A549 (cell line): ENCODE measurements around the gene RSBN1. TPM values are rescaled to one million over a fixed set of nuclear protein-coding genes. Genes with fewer than 3 reads are reported as not detected.

Experiments used
- ATAC-seq, 2 experiments: fragments of 200-7000 bp in 1 of 2; fragments of >200 bp in 1 of 2; cut with Nextera tagmentation in 1 of 2; cut with Tn5 transposase in 1 of 2; 3 replicates each; pipeline versions ENCODE4 v1.8.0 to v1.9.1; 2018 to 2020; ENCODE audit warnings: mild to moderate bottlenecking in 1 of 2, moderate library complexity in 1 of 2
- CTCF ChIA-PET: fragments of 300-600 bp; sonication (Branson Sonifier 250); formaldehyde crosslinking; extraction: SDS; loops from one replicate; lab custom pipeline; 2021; ENCODE audit warnings: antibody characterized with exemption, inconsistent platforms; lab: Yijun Ruan, JAX
- POLR2A ChIA-PET: fragments of 350-600 bp; formaldehyde crosslinking; extraction: SDS; loops from one replicate; lab custom pipeline; 2021; ENCODE audit warnings: antibody characterized with exemption, inconsistent platforms; lab: Yijun Ruan, JAX
- DNase-seq, 2 experiments: peaks; one replicate each; pipeline versions ENCODE4 v3.0.0 to v3.0.0-alpha.2; 2011 to 2016; ENCODE audit warnings: low read depth in 1 of 2, low spot score in 1 of 2
- FAIRE-seq: peaks from 2 replicates; lab custom pipeline; 2011; peaks lifted over from hg19 to GRCh38; lab: Jason Lieb, UNC
- H3K27ac ChIP-seq, 2 experiments: fragments of >200 bp; sonication (Bioruptor Twin); formaldehyde crosslinking; 3 replicates each; pipeline ENCODE4 v1.5.1; 2016 to 2017
- H3K4me1 ChIP-seq: fragments of >200 bp; sonication (Bioruptor Twin); formaldehyde crosslinking; 3 replicates; pipeline ENCODE4 v1.6.1; 2016
- H3K4me2 ChIP-seq: fragments of >200 bp; sonication (Bioruptor Twin); formaldehyde crosslinking; 3 replicates; pipeline ENCODE4 v1.6.1; 2016
- H3K4me3 ChIP-seq: fragments of >200 bp; sonication (Bioruptor Twin); formaldehyde crosslinking; 3 replicates; pipeline ENCODE4 v1.5.1; 2016
- H3K9me3 ChIP-seq: fragments of >200 bp; sonication (Bioruptor Twin); formaldehyde crosslinking; 3 replicates; pipeline ENCODE4 v1.6.1; 2016
- CEBPB ChIP-seq, 2 experiments: fragments of >200 bp in 1 of 2; sonication (Bioruptor Twin) in 1 of 2; formaldehyde crosslinking in 1 of 2; IDR thresholded peaks; 2 replicates each; pipeline ENCODE4 v1.6.1; 2012 to 2016
- E2F6 ChIP-seq: IDR thresholded peaks from 2 replicates; pipeline ENCODE4 v1.6.1; 2012; ENCODE audit warnings: low read depth, borderline replicate concordance
- EHMT2 ChIP-seq: fragments of 200-600 bp; sonication (generic); IDR thresholded peaks from 2 replicates; pipeline ENCODE4 v1.6.1; 2016; ENCODE audit warnings: antibody characterized with exemption, low read depth, mild to moderate bottlenecking, moderate library complexity
- EP300 ChIP-seq, 2 experiments: fragments of >200 bp; sonication (Bioruptor Twin); formaldehyde crosslinking; IDR thresholded peaks; 2 replicates in 1 of 2; 3 replicates in 1 of 2; pipeline ENCODE4 v1.6.1; 2016 to 2017
- ESRRA ChIP-seq: fragments of 150-350 bp; IDR thresholded peaks from 2 replicates; pipeline ENCODE4 v1.6.1; 2014; ENCODE audit warnings: mild to moderate bottlenecking, low read length, borderline replicate concordance
- FOSL2 ChIP-seq, 2 experiments: fragments of 450-650 bp in 1 of 2; fragments of >200 bp in 1 of 2; sonication (Bioruptor Twin) in 1 of 2; formaldehyde crosslinking; IDR thresholded peaks; 2 replicates each; pipeline versions ENCODE4 v1.5.0 to v1.6.1; 2016 to 2020; ENCODE audit warnings: mild to moderate bottlenecking in 1 of 2, moderate library complexity in 1 of 2
- GATA3 ChIP-seq: IDR thresholded peaks from 2 replicates; pipeline ENCODE4 v1.6.1; 2012; ENCODE audit warnings: borderline replicate concordance
- KDM1A ChIP-seq: fragments of 200-600 bp; sonication (generic); IDR thresholded peaks from 2 replicates; pipeline ENCODE4 v1.6.1; 2016; ENCODE audit warnings: low read depth, mild to moderate bottlenecking
- KDM5A ChIP-seq: fragments of 200-600 bp; sonication (generic); IDR thresholded peaks from 2 replicates; pipeline ENCODE4 v1.6.1; 2016; ENCODE audit warnings: antibody characterized with exemption, mild to moderate bottlenecking
- MAX ChIP-seq: IDR thresholded peaks from 2 replicates; pipeline ENCODE4 v1.6.1; 2012
- MAZ ChIP-seq: fragments of 150-350 bp; IDR thresholded peaks from 2 replicates; pipeline ENCODE4 v1.6.1; 2014; ENCODE audit warnings: antibody characterized with exemption, low read depth, low read length, borderline replicate concordance
- MYC ChIP-seq: IDR thresholded peaks from 2 replicates; pipeline ENCODE4 v1.6.1; 2012; ENCODE audit warnings: mild to moderate bottlenecking, inconsistent platforms, low read length, improper control_type of control experiment, borderline replicate concordance
- NFE2L2 ChIP-seq: fragments of 150-350 bp; conservative IDR thresholded peaks from 2 replicates; pipeline ENCODE4 v1.6.1; 2014; ENCODE audit warnings: low read length
- NR3C1 ChIP-seq: fragments of >200 bp; sonication (Bioruptor Twin); formaldehyde crosslinking; IDR thresholded peaks from 3 replicates; pipeline ENCODE4 v1.6.1; 2017
- PBX3 ChIP-seq: IDR thresholded peaks from 2 replicates; pipeline ENCODE4 v1.6.1; 2012
- PHF8 ChIP-seq: fragments of 200-600 bp; sonication (generic); IDR thresholded peaks from 2 replicates; pipeline ENCODE4 v1.6.1; 2016; ENCODE audit warnings: low read depth, mild to moderate bottlenecking, antibody characterized with exemption, moderate library complexity, borderline replicate concordance
- RAD21 ChIP-seq, 2 experiments: fragments of >200 bp in 1 of 2; sonication (Bioruptor Twin) in 1 of 2; formaldehyde crosslinking in 1 of 2; IDR thresholded peaks in 1 of 2; conservative IDR thresholded peaks in 1 of 2; 2 replicates in 1 of 2; 3 replicates in 1 of 2; pipeline ENCODE4 v1.6.1; 2012 to 2018; ENCODE audit warnings: inconsistent platforms in 1 of 2
- REST ChIP-seq: fragments of 200-600 bp; sonication (generic); IDR thresholded peaks from 2 replicates; pipeline ENCODE4 v1.6.1; 2016; ENCODE audit warnings: antibody characterized with exemption, mild to moderate bottlenecking, moderate library complexity
- RFX5 ChIP-seq: fragments of 450-650 bp; IDR thresholded peaks from 2 replicates; pipeline ENCODE4 v1.7.1; 2014; ENCODE audit warnings: antibody characterized with exemption, mild to moderate bottlenecking, moderate library complexity
- TFCP2L1 ChIP-seq: fragments of 250-450 bp; sonication (Bioruptor Pico); IDR thresholded peaks from 2 replicates; pipeline ENCODE4 v1.5.0; 2021; ENCODE audit warnings: mild to moderate bottlenecking
- TP53 ChIP-seq: fragments of 250-450 bp; sonication (Bioruptor Pico); IDR thresholded peaks from 2 replicates; pipeline ENCODE4 v1.5.0; 2021; ENCODE audit warnings: mild to moderate bottlenecking, moderate library complexity
- ZC3H11A ChIP-seq: fragments of 450-650 bp; IDR thresholded peaks from 2 replicates; pipeline ENCODE4 v1.6.1; 2014; ENCODE audit warnings: antibody characterized with exemption, mild to moderate bottlenecking
- ZNF302 ChIP-seq: fragments of 250-450 bp; sonication (Bioruptor Pico); IDR thresholded peaks from 2 replicates; pipeline ENCODE4 v1.9.0; 2021; ENCODE audit warnings: inconsistent platforms, mild to moderate bottlenecking, moderate library complexity
- ZSCAN20 ChIP-seq: fragments of 250-450 bp; sonication (Bioruptor Pico); IDR thresholded peaks from 2 replicates; pipeline ENCODE4 v1.8.0; 2022; ENCODE audit warnings: mild to moderate bottlenecking, moderate library complexity
- WGBS: methylation state at CpG from one replicate; pipeline ENCODE4 v1.1.6; 2017; ENCODE audit errors: missing lambda C conversion rate; 5-methylcytosine and 5-hydroxymethylcytosine counted together
- polyA plus RNA-seq, 4 experiments: library from polyadenylated mRNA; depleted of rRNA in 3 of 4; stranded (reverse); fragments of >200 nt; fragmentation: RNase III in 1 of 4; extraction: RNeasy Plus Mini Kit Qiagen cat#74134 plus additional on column Dnase treatment in 1 of 4; gene quantifications; 2 replicates in 3 of 4; 3 replicates in 1 of 4; pipeline ENCODE4 v1.2.3, GENCODE V29; 2011 to 2017

Gene RSBN1
- polyA plus RNA-seq, 2 of the 4 experiments (the other 2 are of a cell fraction), result 3.0 to 9.7 TPM

- TF ChIP-seq KDM1A (no peak), GATA3 (no peak), KDM5A (no peak), RAD21 (conservative IDR thresholded peaks at IDR 0.05 in 1 of 2, IDR thresholded peaks at IDR 0.05 in 1 of 2) (no peak), FOSL2 (IDR thresholded peaks at IDR 0.05) (no peak), FOSL2 (CRISPR knock-in tag; IDR thresholded peaks at IDR 0.05) (no peak), PHF8 (no peak), ZC3H11A (no peak), NR3C1 (no peak), RFX5 (no peak), E2F6 (no peak), CEBPB (IDR thresholded peaks at IDR 0.05) (no peak)
- DNase-seq (no peak), ATAC-seq (no peak), FAIRE-seq (no peak)
- CTCF ChIA-PET, result interaction anchor here (2.9 kb wide), 1 partner anchor 24 kb away, joined by 9 read pairs; the partner anchor contains the start of gene PHTF1
- Histone ChIP-seq H3K4me3 (no peak overlapping the region), H3K4me1 (peaks cover 17% of the 10 kb centered on the region), H3K9me3 (no peaks in the 10 kb centered on the region), H3K27ac (no peak overlapping the region), H3K4me2 (no peak overlapping the region)
- POLR2A ChIA-PET, result interaction anchor here (0.7 kb wide), 1 partner anchor 394 kb away, joined by 6 read pairs; no protein-coding TSS in a partner anchor
- WGBS, result 95% methylated on average over 4 of the region's 4 CpGs
Measured at GRCh38 chr1:113783254-113784103, 28.8 kb downstream of the RSBN1 start.

- TF ChIP-seq MYC (no peak), MAZ (no peak), PBX3 (no peak), TFCP2L1 (CRISPR knock-in tag) (no peak), ZNF302 (CRISPR knock-in tag) (no peak), NFE2L2 (no peak), ZC3H11A (no peak), REST (no peak), RFX5 (no peak), ESRRA (no peak), MAX (no peak), EP300 (IDR thresholded peaks at IDR 0.05) (no peak), TP53 (CRISPR knock-in tag) (no peak), EHMT2 (no peak), ZSCAN20 (no peak)
- TF ChIP-seq, all 56 proteins: peak for 0
- DNase-seq (no peak), ATAC-seq (no peak), FAIRE-seq (no peak)
- Histone ChIP-seq H3K27ac (no peak overlapping the region), H3K4me3 (no peak overlapping the region), H3K9me3 (no peaks in the 10 kb centered on the region), H3K4me2 (no peak overlapping the region), H3K4me1 (peaks cover 17% of the 10 kb centered on the region)
- POLR2A ChIA-PET, result no interaction called here
- WGBS, result 61% methylated on average over 2 of the region's 2 CpGs
- CTCF ChIA-PET, result interaction anchor here (0.6 kb wide), 1 partner anchor 34 kb away, joined by 3 read pairs; no protein-coding TSS in a partner anchor
Measured at GRCh38 chr1:113782406-113782805, 29.9 kb downstream of the RSBN1 start.
